CD1c-positive myeloid dendritic cell (primary cell): ENCODE measurements around the gene FIBP.

ENCODE experiments used
- DNase-seq: peaks from one replicate; pipeline ENCODE4 v3.0.0-alpha.2; 2016; ENCODE audit errors: extremely low spot score

Gene FIBP

GRCh38 chr11:65860278-65861164 is 27.8 kb downstream of the FIBP start, which contains the start of gene MUS81:
Gene MUS81, plus strand, starts transcription at chr11:65860433. Its CDS starts 321 bp downstream, at chr11:65860754.
- DNase-seq: peak; percentile 93

- DNase-seq: no peak
These were observed 28.4 kb downstream of the FIBP start for GRCh38 chr11:65859812-65860277.

- DNase-seq: peak; percentile 99
These were observed 29.0 kb downstream of the FIBP start for GRCh38 chr11:65859095-65859811.

GRCh38 chr11:65858681-65859087 is 29.6 kb downstream of the FIBP start:
- no peak for DNase-seq

- peak; percentile 99 for DNase-seq
These were observed 30.2 kb downstream of the FIBP start, which contains the start of gene CFL1 for GRCh38 chr11:65857853-65858680. Gene CFL1, minus strand, starts transcription at chr11:65858180. Its CDS starts 81 bp downstream, at chr11:65858099.

GRCh38 chr11:65857500-65857852 is 30.8 kb downstream of the FIBP start:
- DNase-seq: no peak

- peak; percentile 89 for DNase-seq
These were observed 31.4 kb downstream of the FIBP start for GRCh38 chr11:65856689-65857499.

GRCh38 chr11:65855927-65856363 is 32.3 kb downstream of the FIBP start:
- DNase-seq: no peak

- DNase-seq: no peak
These were observed 33.1 kb downstream of the FIBP start for GRCh38 chr11:65854852-65855837.

GRCh38 chr11:65854161-65854592 is 34.1 kb downstream of the FIBP start:
- DNase-seq: no peak

- no peak for DNase-seq
These were observed 34.9 kb downstream of the FIBP start for GRCh38 chr11:65853246-65853979.

- DNase-seq: no peak
These were observed 35.6 kb downstream of the FIBP start for GRCh38 chr11:65852508-65853245.

- no peak for DNase-seq
These were observed 36.3 kb downstream of the FIBP start for GRCh38 chr11:65851811-65852507.

GRCh38 chr11:65851083-65851579 is 37.1 kb downstream of the FIBP start:
- peak; percentile 43 for DNase-seq

- DNase-seq: no peak
These were observed 37.8 kb downstream of the FIBP start for GRCh38 chr11:65850217-65851082.

- no peak for DNase-seq
These were observed 38.5 kb downstream of the FIBP start for GRCh38 chr11:65849771-65850216.
